Left ventricle myocardium inferior (tissue), 1 donor: ENCODE measurements around the gene KRTAP10-10. TPM values are rescaled to one million over a fixed set of nuclear protein-coding genes. Genes with fewer than 3 reads are reported as not detected.
A peak's percentile ranks its signal among the peaks of the same experiment; 100 is the strongest.
"Not testable (repeated sequence)": the region's sequence is repeated elsewhere in the genome, so short reads cannot be mapped to it uniquely, and the experiment has no call there.

Experiments
- DNase-seq: peaks from one replicate; pipeline ENCODE4 v3.0.0-alpha.2; 2020
- H3K27ac ChIP-seq: fragments of 200-600 bp; replicated peaks from 2 replicates; pipeline ENCODE4 v1.8.0; 2021
- H3K27me3 ChIP-seq: fragments of 200-600 bp; 2 replicates; pipeline ENCODE4 v1.8.0; 2021; ENCODE audit warnings: low read depth
- H3K36me3 ChIP-seq: fragments of 200-600 bp; 2 replicates; pipeline ENCODE4 v1.8.0; 2021
- H3K4me1 ChIP-seq: fragments of 200-600 bp; 2 replicates; pipeline ENCODE4 v1.8.0; 2021
- H3K4me3 ChIP-seq: fragments of 200-600 bp; 2 replicates; pipeline ENCODE4 v1.8.0; 2021; ENCODE audit warnings: mild to moderate bottlenecking, moderate library complexity
- H3K9me3 ChIP-seq: fragments of 200-600 bp; replicated peaks from 2 replicates; pipeline ENCODE4 v1.8.0; 2021
- intact Hi-C: fragments of 100-400 bp; cut with micrococcal nuclease; formaldehyde crosslinking; loops from one replicate; pipeline ENCODE4 v1.11.0; 2022
- total RNA-seq: library from RNA; stranded (reverse); fragmentation: NEBNext Ultra II Directional; extraction: Animal tissue kit (Norgen Biotek cat#: 25700); gene quantifications from one replicate; pipeline ENCODE4 v1.2.1, GENCODE V29; 2021
- TF ChIP-seq, protein P1 (sequence below): fragments of 200-600 bp; IDR thresholded peaks from 2 replicates; pipeline ENCODE4 v1.8.0; 2021; ENCODE audit warnings: antibody characterized with exemption, mild to moderate bottlenecking, borderline replicate concordance
- donor health status: DM: no; HTN: yes; CAD: no; lungs with severe emphysema.

KRTAP10-10 gene
- total RNA-seq, 1 donor from 2014 or later: not detected

DNA sequence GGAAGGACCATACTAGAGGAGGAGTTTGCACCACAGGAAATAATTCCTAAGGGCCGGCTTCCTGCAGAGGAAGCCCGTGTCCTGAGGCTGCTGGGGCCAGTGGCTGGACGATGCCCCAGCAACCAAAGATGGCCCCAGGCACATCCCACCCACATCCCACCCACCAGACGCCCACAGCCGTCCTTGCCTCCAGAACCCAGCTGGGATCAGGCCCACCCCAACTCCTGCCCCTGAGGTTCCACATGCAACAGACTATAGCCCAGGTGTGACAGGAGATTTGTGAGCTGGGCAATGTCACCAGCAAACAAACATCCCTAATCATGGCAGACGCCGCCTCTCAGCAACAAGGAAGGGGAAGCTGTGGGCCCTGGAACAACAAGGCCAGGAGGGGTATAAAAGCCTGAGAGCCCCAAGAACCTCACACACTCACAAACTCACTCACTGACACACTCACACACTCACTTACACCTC, 10.4 kb upstream of the KRTAP10-10 start, which contains the start of gene KRTAP10-9:
KRTAP10-9 (plus strand) TSS at position 421 of the 471 bp plus-strand sequence. CDS start 79 bp downstream, outside the sequence.
- H3K27me3 ChIP-seq: peaks cover 29% of the 10 kb centered on the region
- H3K36me3 ChIP-seq: no peaks in the 10 kb centered on the region
- peaks cover 17% of the 10 kb centered on the region for H3K4me1 ChIP-seq
- intact Hi-C loops: no loop called here
- peaks cover 46% of the 10 kb centered on the region for H3K9me3 ChIP-seq
- H3K27ac ChIP-seq: peak within 1 kb of the TSS; percentile 42
- no peak for DNase-seq
- H3K4me3 ChIP-seq: no peak within 1 kb of the TSS
- TF ChIP-seq, protein P1, sequence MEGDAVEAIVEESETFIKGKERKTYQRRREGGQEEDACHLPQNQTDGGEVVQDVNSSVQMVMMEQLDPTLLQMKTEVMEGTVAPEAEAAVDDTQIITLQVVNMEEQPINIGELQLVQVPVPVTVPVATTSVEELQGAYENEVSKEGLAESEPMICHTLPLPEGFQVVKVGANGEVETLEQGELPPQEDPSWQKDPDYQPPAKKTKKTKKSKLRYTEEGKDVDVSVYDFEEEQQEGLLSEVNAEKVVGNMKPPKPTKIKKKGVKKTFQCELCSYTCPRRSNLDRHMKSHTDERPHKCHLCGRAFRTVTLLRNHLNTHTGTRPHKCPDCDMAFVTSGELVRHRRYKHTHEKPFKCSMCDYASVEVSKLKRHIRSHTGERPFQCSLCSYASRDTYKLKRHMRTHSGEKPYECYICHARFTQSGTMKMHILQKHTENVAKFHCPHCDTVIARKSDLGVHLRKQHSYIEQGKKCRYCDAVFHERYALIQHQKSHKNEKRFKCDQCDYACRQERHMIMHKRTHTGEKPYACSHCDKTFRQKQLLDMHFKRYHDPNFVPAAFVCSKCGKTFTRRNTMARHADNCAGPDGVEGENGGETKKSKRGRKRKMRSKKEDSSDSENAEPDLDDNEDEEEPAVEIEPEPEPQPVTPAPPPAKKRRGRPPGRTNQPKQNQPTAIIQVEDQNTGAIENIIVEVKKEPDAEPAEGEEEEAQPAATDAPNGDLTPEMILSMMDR: no peak

DNA sequence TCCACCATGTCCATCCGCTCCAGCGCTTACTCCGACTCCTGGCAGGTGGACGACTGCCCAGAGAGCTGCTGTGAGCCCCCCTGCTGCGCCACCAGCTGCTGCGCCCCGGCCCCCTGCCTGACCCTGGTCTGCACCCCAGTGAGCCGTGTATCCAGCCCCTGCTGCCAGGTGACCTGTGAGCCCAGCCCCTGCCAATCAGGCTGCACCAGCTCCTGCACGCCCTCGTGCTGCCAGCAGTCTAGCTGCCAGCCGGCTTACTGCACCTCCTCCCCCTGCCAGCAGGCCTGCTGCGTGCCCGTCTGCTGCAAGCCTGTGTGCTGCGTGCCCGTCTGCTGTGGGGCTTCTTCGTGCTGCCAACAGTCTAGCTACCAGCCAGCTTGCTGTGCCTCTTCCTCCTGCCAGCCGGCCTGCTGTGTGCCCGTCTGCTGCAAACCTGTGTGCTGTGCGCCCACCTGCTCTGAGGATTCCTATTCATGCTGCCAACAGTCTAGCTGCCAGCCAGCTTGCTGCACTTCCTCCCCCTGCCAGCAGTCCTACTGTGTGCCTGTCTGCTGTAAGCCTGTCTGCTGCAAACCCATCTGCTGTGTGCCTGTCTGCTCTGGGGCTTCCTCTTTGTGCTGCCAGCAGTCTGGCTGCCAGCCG, 9.9 kb upstream of the KRTAP10-10 start:
- Histone ChIP-seq H3K27me3 (peaks cover 29% of the 10 kb centered on the region), H3K9me3 (peaks cover 52% of the 10 kb centered on the region), H3K4me1 (peaks cover 17% of the 10 kb centered on the region)
- intact Hi-C loops, H3K27ac ChIP-seq, DNase-seq, H3K36me3 ChIP-seq, H3K4me3 ChIP-seq: not testable (repeated sequence)

- peaks cover 56% of the 10 kb centered on the region for H3K9me3 ChIP-seq
- H3K4me3 ChIP-seq, intact Hi-C loops, H3K27ac ChIP-seq, DNase-seq, H3K36me3 ChIP-seq: not testable (repeated sequence)
- H3K4me1 ChIP-seq: peaks cover 17% of the 10 kb centered on the region
- H3K27me3 ChIP-seq: peaks cover 29% of the 10 kb centered on the region
Observed at GRCh38 chr21:44627831-44628233, 9.3 kb upstream of the KRTAP10-10 start.

- Histone ChIP-seq H3K36me3 (no peaks in the 10 kb centered on the region), H3K27me3 (peaks cover 29% of the 10 kb centered on the region), H3K9me3 (peaks cover 52% of the 10 kb centered on the region), H3K4me1 (peaks cover 17% of the 10 kb centered on the region), H3K4me3 (no peak overlapping the region), H3K27ac (no peak overlapping the region)
- TF ChIP-seq, protein P1: no peak
- intact Hi-C loops: no loop called here
- no peak for DNase-seq
Observed at GRCh38 chr21:44628707-44629391, 8.3 kb upstream of the KRTAP10-10 start.

GRCh38 chr21:44630440-44630839, 6.7 kb upstream of the KRTAP10-10 start:
- no peaks in the 10 kb centered on the region for H3K36me3 ChIP-seq
- intact Hi-C loops: no loop called here
- TF ChIP-seq, protein P1: no peak

DNA sequence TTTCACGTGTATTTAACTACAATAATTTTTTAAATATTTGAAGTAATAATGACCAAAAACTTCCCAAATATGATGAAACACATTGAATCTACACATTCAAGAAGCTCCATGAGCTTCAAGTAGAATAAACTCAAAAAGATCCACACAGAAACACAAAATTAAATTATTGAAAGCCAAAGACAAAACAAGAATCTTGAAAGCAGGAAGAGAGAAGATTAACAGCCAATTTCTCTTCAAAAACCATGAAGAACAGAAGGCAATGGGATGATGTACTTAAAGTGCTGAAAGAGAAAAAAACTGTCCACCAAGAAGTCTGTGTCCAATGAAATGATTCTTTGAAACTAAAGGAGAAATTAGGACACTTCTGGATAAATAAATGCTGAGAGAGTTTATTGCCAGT, 5.1 kb upstream of the KRTAP10-10 start:
- Histone ChIP-seq H3K4me1 (peaks cover 6% of the 10 kb centered on the region), H3K36me3 (no peaks in the 10 kb centered on the region), H3K27ac (no peak overlapping the region), H3K4me3 (no peak overlapping the region), H3K9me3 (peaks cover 38% of the 10 kb centered on the region), H3K27me3 (peaks cover 32% of the 10 kb centered on the region)
- TF ChIP-seq, protein P1: no peak
- DNase-seq: no peak
- intact Hi-C loops: no loop called here

More at GRCh38 chr21:44630440-44630839, 6.7 kb upstream of the KRTAP10-10 start:
- H3K27me3 ChIP-seq: peaks cover 29% of the 10 kb centered on the region
- no peak for DNase-seq
- H3K4me1 ChIP-seq: peaks cover 17% of the 10 kb centered on the region
- no peak overlapping the region for H3K27ac ChIP-seq
- H3K4me3 ChIP-seq: no peak overlapping the region
- H3K9me3 ChIP-seq: peaks cover 38% of the 10 kb centered on the region
